ENCODE measurements around the gene CHMP2A. TPM values are rescaled to one million over a fixed set of nuclear protein-coding genes. Genes with fewer than 3 reads are reported as not detected.
"Not testable (repeated sequence)": the region's sequence is repeated elsewhere in the genome, so short reads cannot be mapped to it uniquely, and the experiment has no call there.

The CHMP2A gene
- total and polyA plus RNA-seq, 7 donors, result 96.5 to 184 (median 126) TPM

GRCh38 chr19:58543826-58544590, 10.9 kb downstream of the CHMP2A start, which contains the start of gene TRIM28:
TRIM28 (plus strand) TSS chr19:58544064; CDS start chr19:58544758, 694 bp downstream.
- H3K27me3 ChIP-seq (ENCODE audit: insufficient read depth in 3 of 3, low read length in 2 of 3), result peaks cover 0 to 7% (median 0%) of the 10 kb centered on the region in 3 donors
- DNase-seq (peak; percentile 98 to 99), ATAC-seq (peak; percentile 94 to 96 (median 96))
- intact Hi-C loops (cut with DNase I), result loop anchor here in 1 of 2 donors (2.0 kb wide), 1 partner anchor 23 kb away; no protein-coding TSS in a partner anchor
- no peaks in the 10 kb centered on the region for H3K9me3 ChIP-seq
- TF ChIP-seq CTCF (IDR thresholded peaks at IDR 0.05), result no peak
- WGBS, 3 donors, result 0 to 1% (median 0%) methylated on average over 54 to 73 of the region's 73 CpGs
- H3K36me3 ChIP-seq (ENCODE audit: insufficient read depth in 1 of 2, low read depth in 1 of 2), result peaks cover 14 to 38% of the 10 kb centered on the region in 2 donors
- H3K4me1 ChIP-seq, result peaks cover 20% of the 10 kb centered on the region
- H3K4me3 ChIP-seq, result peak within 1 kb of the TSS; percentile 95
- peak within 1 kb of the TSS; percentile 97 for H3K27ac ChIP-seq

- not testable (repeated sequence) for ATAC-seq, DNase-seq, H3K9me3 ChIP-seq
- 76 to 78% (median 76%) methylated on average over 16 to 18 of the region's 18 CpGs for WGBS, 3 donors
- H3K4me3 ChIP-seq, result peak overlapping the region; percentile 95
- peak overlapping the region; percentile 97 for H3K27ac ChIP-seq
- intact Hi-C loops (cut with DNase I), result loop anchor here in 1 of 2 donors (2.0 kb wide), 1 partner anchor 22 kb away; no protein-coding TSS in a partner anchor
- H3K27me3 ChIP-seq (ENCODE audit: insufficient read depth in 3 of 3, low read length in 2 of 3), result peaks cover 0 to 14% (median 11%) of the 10 kb centered on the region in 3 donors
- peaks cover 20% of the 10 kb centered on the region for H3K4me1 ChIP-seq
- peaks cover 6 to 26% of the 10 kb centered on the region in 2 donors for H3K36me3 ChIP-seq (ENCODE audit: insufficient read depth in 1 of 2, low read depth in 1 of 2)
These were observed 12.1 kb downstream of the CHMP2A start for GRCh38 chr19:58542641-58543372.

- intact Hi-C loops (cut with DNase I); ATAC-seq; DNase-seq; H3K9me3 ChIP-seq; H3K27ac ChIP-seq; H3K4me1 ChIP-seq; H3K4me3 ChIP-seq; H3K36me3 ChIP-seq (ENCODE audit: insufficient read depth in 1 of 2, low read depth in 1 of 2): not testable (repeated sequence)
- peaks cover 0 to 14% (median 13%) of the 10 kb centered on the region in 3 donors for H3K27me3 ChIP-seq (ENCODE audit: insufficient read depth in 3 of 3, low read length in 2 of 3)
These were observed 15.7 kb downstream of the CHMP2A start for GRCh38 chr19:58539169-58539559.

- ATAC-seq (peak in 3 of 4 donors; percentile 19 to 39 (median 19)), DNase-seq (no peak)
- peaks cover 0 to 14% (median 13%) of the 10 kb centered on the region in 3 donors for H3K27me3 ChIP-seq (ENCODE audit: insufficient read depth in 3 of 3, low read length in 2 of 3)
- intact Hi-C loops (cut with DNase I), result no loop called here
- TF ChIP-seq CTCF (IDR thresholded peaks at IDR 0.05), result no peak
- H3K27ac ChIP-seq, result no peak overlapping the region
- H3K4me1 ChIP-seq, result no peaks in the 10 kb centered on the region
- 2 to 3% (median 2%) methylated on average over 38 to 55 of the region's 55 CpGs for WGBS, 3 donors
- H3K9me3 ChIP-seq, result no peaks in the 10 kb centered on the region
- H3K36me3 ChIP-seq (ENCODE audit: insufficient read depth in 1 of 2, low read depth in 1 of 2), result no peaks in the 10 kb centered on the region
- peak overlapping the region; percentile 45 for H3K4me3 ChIP-seq
These were observed 16.4 kb downstream of the CHMP2A start for GRCh38 chr19:58538257-58539168.
